Lung (tissue), 12 donors: Measurements from ENCODE around the gene GCHFR. TPM values are rescaled to one million over a fixed set of nuclear protein-coding genes. Genes with fewer than 3 reads are reported as not detected.

Experiments
- ATAC-seq: fragments of 200-7000 bp; cut with Tn5 transposase; one replicate; pipeline ENCODE4 v1.9.1; 2020; ENCODE audit warnings: moderate number of reproducible peaks; ENCODE audit not compliant: insufficient read depth, low FRiP score
- DNase-seq, 3 donors: peaks; one replicate each; pipeline ENCODE4 v3.0.0-alpha.2; 2013 to 2017
- H3K27ac ChIP-seq, 2 donors: one replicate each; pipeline ENCODE4 v1.5.1; 2013; ENCODE audit warnings: mild to moderate bottlenecking in 2 of 2, moderate library complexity in 2 of 2, control low read depth in 1 of 2, inconsistent platforms in 1 of 2, low read depth in 1 of 2, low read length in 1 of 2
- H3K27me3 ChIP-seq, 3 donors: one replicate each; pipeline ENCODE4 v1.5.1; 2013; ENCODE audit warnings: low read length in 2 of 3; ENCODE audit not compliant: control insufficient read depth in 3 of 3, insufficient read depth in 3 of 3
- H3K36me3 ChIP-seq, 4 donors: one replicate each; pipeline ENCODE4 v1.5.1; 2013; ENCODE audit warnings: low read length in 4 of 4, mild to moderate bottlenecking in 1 of 4, moderate library complexity in 1 of 4; ENCODE audit not compliant: control insufficient read depth in 4 of 4, insufficient read depth in 4 of 4
- H3K4me1 ChIP-seq, 5 donors: one replicate each; pipeline ENCODE4 v1.5.1; 2013; ENCODE audit warnings: low read length in 5 of 5, mild to moderate bottlenecking in 2 of 5, moderate library complexity in 1 of 5; ENCODE audit not compliant: control insufficient read depth in 5 of 5, insufficient read depth in 5 of 5
- H3K4me3 ChIP-seq: one replicate; pipeline ENCODE4 v1.5.1; 2013; ENCODE audit warnings: mild to moderate bottlenecking, control low read depth, moderate library complexity
- H3K9ac ChIP-seq, 2 donors: one replicate each; pipeline ENCODE4 v1.5.1; 2013; ENCODE audit warnings: low read length in 2 of 2, control low read depth in 1 of 2; ENCODE audit not compliant: insufficient read depth in 1 of 2
- H3K9me3 ChIP-seq, 4 donors: one replicate each; pipeline ENCODE4 v1.5.1; 2013; ENCODE audit warnings: low read length in 3 of 4, mild to moderate bottlenecking in 1 of 4, moderate library complexity in 1 of 4; ENCODE audit not compliant: control insufficient read depth in 4 of 4, insufficient read depth in 3 of 4
- WGBS, 2 donors: extraction: QIAGEN DNeasy Blood & Tissue Kit; methylation state at CpG; one replicate each; pipeline ENCODE4 v1.1.7; 2013; 5-methylcytosine and 5-hydroxymethylcytosine counted together
- polyA plus RNA-seq, 2 donors: library from polyadenylated mRNA; stranded (reverse); fragments of 200-250 nt; gene quantifications; one replicate each; pipeline ENCODE4 v1.2.1, GENCODE V29; 2013
- total RNA-seq, 2 donors: library from RNA; depleted of rRNA in 1 of 2; stranded (reverse); fragments of >200 nt in 1 of 2; gene quantifications; one replicate each; pipeline ENCODE4 v1.2.1, GENCODE V29; 2014 to 2021
- TF ChIP-seq, protein P1 (sequence below): IDR thresholded peaks from 2 replicates; pipeline ENCODE4 v1.5.1; 2012; ENCODE audit warnings: mild to moderate bottlenecking; ENCODE audit errors: control extremely low read depth, extremely low read depth
- donor health status: control.
- donor health status: control.
- donor health status: Bipolar disorder and iron deficiency.
- donor health status: healthy.
- donor health status: DM: yes; HTN: yes; CAD: no.

Gene GCHFR
- total and polyA plus RNA-seq, 4 donors, result 12.5 to 125 (median 69.6) TPM

DNA sequence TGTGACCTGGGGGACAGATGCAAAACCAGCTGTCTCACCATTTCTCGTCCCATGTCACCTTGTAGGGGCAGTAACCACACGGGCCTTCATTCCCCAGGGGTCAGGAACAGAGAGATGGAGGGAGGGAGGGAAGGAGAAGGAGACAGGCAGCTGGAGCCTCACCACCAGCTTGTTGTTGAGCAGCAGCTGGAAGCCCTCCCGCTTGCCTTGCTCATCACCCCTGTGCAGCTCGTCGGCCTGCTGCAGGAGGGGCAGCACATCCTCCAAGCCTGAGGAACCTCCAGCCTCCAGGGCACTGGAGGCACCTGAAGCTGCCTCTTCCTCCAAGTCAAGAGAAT lies 19.1 kb upstream of the GCHFR start:
- peaks cover 8 to 30% (median 25%) of the 10 kb centered on the region in 4 donors for H3K36me3 ChIP-seq
- no peak overlapping the region for H3K27ac ChIP-seq
- ATAC-seq, result no peak
- no peak for DNase-seq
- no peaks in the 10 kb centered on the region for H3K4me1 ChIP-seq
- no peaks in the 10 kb centered on the region for H3K9me3 ChIP-seq
- H3K4me3 ChIP-seq, result no peak overlapping the region
- 74 to 78% methylated on average over 5 of the region's 5 CpGs for WGBS, 2 donors
- H3K9ac ChIP-seq, result no peak overlapping the region
- TF ChIP-seq, protein P1, sequence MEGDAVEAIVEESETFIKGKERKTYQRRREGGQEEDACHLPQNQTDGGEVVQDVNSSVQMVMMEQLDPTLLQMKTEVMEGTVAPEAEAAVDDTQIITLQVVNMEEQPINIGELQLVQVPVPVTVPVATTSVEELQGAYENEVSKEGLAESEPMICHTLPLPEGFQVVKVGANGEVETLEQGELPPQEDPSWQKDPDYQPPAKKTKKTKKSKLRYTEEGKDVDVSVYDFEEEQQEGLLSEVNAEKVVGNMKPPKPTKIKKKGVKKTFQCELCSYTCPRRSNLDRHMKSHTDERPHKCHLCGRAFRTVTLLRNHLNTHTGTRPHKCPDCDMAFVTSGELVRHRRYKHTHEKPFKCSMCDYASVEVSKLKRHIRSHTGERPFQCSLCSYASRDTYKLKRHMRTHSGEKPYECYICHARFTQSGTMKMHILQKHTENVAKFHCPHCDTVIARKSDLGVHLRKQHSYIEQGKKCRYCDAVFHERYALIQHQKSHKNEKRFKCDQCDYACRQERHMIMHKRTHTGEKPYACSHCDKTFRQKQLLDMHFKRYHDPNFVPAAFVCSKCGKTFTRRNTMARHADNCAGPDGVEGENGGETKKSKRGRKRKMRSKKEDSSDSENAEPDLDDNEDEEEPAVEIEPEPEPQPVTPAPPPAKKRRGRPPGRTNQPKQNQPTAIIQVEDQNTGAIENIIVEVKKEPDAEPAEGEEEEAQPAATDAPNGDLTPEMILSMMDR, result no peak
- H3K27me3 ChIP-seq, result no peaks in the 10 kb centered on the region

DNA sequence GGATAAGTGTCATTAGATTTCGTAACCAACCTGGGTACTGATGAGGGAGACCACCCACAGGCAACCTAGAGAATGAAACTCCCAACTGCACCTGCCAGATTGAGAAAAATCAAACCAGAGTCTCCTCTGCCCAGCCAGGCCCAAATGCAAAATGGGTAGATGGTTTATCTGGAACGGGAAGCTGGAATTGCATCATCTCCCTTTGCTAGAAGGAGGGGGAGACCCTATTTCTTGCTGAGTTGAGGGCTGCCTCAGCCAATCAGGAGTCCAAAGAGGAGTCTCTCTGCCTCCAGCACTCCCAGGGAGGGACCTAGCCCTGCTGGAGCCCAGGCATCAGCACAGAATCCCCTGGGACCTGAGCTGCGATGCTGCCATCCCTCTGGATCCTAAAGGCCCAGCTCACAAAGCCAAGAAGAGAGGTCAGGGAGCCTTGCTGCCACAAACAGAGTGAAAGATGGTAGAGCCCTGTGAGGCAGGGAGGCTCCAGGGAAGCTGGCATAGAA lies 16.9 kb upstream of the GCHFR start:
- no peak overlapping the region for H3K4me3 ChIP-seq
- no peak overlapping the region for H3K27ac ChIP-seq
- TF ChIP-seq, protein P1, result no peak
- H3K9me3 ChIP-seq, result no peaks in the 10 kb centered on the region
- ATAC-seq (no peak), DNase-seq (no peak)
- no peaks in the 10 kb centered on the region for H3K27me3 ChIP-seq
- H3K9ac ChIP-seq, result no peak overlapping the region
- peaks cover 15 to 39% (median 31%) of the 10 kb centered on the region in 4 donors for H3K36me3 ChIP-seq
- WGBS, 2 donors, result 66 to 73% methylated on average over 3 of the region's 3 CpGs
- no peaks in the 10 kb centered on the region for H3K4me1 ChIP-seq

DNA sequence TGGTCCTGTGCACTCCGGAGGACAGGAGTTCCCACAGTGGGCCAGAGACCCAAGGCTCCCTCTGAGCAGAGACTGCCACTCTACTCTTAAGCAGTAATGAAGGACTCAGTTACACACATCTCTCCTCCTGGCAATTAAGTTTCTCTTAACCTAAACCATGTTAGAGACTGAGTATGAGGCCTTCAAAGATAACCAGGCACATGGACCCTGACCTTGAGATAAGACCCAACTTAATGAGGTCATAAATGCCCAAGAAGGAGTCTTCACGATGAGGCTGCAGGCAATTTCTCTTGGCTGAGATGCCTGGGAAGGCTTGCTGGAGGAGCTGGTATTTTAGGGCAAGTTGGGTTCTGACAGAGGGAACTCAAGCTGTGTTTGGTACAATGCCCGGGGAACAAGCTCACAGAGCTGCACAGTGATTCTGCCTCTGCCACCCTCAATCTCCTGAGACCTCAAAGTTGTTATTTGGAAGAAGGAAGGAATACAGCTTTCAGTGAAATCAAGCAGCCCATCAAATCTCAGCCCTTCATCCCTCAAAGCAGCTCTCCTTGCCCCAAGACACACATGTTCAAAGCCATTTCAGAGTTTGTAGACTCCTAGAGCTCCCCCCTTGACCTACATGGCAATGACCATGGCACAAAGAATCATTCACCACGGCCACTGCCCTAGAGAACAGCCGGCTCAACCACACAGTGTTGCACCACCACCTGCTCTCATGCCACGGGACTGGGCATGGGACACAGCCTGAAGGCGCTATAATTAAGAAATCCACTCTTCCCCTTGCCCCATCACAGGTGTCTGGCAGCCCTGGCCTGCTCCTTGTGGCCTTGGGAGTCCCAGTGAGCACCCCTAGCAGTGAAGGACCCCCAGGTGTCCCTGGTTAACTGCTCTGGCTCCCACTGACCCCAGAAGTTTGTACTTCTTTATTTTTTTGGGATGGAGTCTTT lies 15.9 kb upstream of the GCHFR start:
- Histone ChIP-seq H3K27me3 (no peaks in the 10 kb centered on the region), H3K4me3 (no peak overlapping the region), H3K9me3 (no peaks in the 10 kb centered on the region), H3K27ac (peak overlapping the region in 1 of 2 donors; percentile 4), H3K36me3 (peaks cover 11 to 42% (median 31%) of the 10 kb centered on the region in 4 donors), H3K9ac (no peak overlapping the region), H3K4me1 (no peaks in the 10 kb centered on the region)
- ATAC-seq (no peak), DNase-seq (no peak)
- 65 to 72% methylated on average over 7 of the region's 7 CpGs for WGBS, 2 donors
- TF ChIP-seq, protein P1, result no peak
